GM06990 (cell line): ENCODE results near the gene ASH1L.

Experiments used
- DNase-seq: peaks from one replicate; pipeline ENCODE4 v3.0.0-alpha.2; 2011; ENCODE audit not compliant: insufficient read length; ENCODE audit errors: extremely low read depth
- H3K27me3 ChIP-seq: replicated peaks from 2 replicates; pipeline ENCODE4 v1.6.0; 2011; ENCODE audit warnings: low read length; ENCODE audit not compliant: control insufficient read depth, insufficient read depth
- H3K36me3 ChIP-seq: 2 replicates; pipeline ENCODE4 v1.5.1; 2011; ENCODE audit warnings: low read length; ENCODE audit not compliant: control insufficient read depth, insufficient read depth
- H3K4me3 ChIP-seq: replicated peaks from 2 replicates; pipeline ENCODE4 v1.5.1; 2011; ENCODE audit warnings: low read depth, mild to moderate bottlenecking, control low read depth, low read length
- CTCF ChIP-seq: IDR thresholded peaks from 2 replicates; pipeline ENCODE4 v1.5.1; 2011; ENCODE audit warnings: low read length, control low read depth, mild to moderate bottlenecking, inconsistent platforms; ENCODE audit not compliant: insufficient read depth, poor library complexity, severe bottlenecking

Gene ASH1L

DNA sequence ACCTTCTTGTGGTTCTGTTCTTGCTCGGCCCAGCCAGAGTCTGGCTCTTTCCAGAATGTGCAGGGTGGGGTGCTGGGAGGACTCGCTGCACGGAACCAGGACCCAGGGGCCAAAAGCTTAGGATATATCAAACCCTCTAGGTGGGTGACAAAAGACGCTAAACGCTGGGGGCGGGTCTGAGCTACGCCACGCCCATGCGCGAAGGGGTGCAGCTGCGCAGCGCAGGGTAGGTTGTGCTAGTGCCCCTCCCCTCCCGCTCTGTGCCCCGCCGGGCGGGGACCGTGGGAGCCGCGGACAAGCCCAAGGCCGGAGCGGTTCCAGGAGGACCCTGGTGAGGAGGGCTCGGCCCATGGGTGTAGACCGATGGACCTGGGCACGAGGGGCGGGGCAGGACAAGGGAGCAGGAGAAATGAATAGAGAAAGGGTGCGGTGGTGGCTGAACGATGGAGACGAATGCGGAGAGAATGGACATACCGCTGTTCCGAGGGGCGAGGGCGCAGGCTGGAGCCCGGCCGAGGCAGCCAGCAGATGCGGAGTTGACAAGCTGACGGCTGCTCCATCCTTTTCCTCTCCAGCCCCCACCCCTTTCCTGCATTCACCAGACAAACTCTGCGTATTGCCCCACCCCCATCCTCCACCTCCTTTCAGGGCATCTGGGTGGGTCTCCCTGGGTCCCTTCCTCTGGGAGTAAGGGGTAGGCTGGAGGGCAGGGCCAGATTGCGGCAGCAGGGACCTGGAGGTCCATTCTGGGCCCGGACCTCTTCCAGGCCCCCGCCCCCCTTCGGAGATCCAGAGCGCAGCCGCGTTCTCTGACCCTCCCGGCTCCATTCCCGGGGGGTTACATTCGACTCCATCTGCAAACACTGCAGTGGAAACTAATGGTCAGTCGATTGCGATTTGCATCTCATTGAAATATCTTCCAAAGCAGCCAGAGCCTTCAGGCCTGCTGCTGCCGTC, 241.7 kb downstream of the ASH1L start, which contains the start of gene RUSC1:
Gene RUSC1 (plus strand): TSS at position 234 of the 957 bp plus-strand sequence. CDS start 880 bp downstream, outside the sequence.
- DNase-seq: peak; percentile 79
- Histone ChIP-seq H3K27me3 (no peaks in the 10 kb centered on the region), H3K36me3 (peaks cover 14% of the 10 kb centered on the region), H3K4me3 (no peak within 1 kb of the TSS)
- TF ChIP-seq CTCF: no peak

DNA sequence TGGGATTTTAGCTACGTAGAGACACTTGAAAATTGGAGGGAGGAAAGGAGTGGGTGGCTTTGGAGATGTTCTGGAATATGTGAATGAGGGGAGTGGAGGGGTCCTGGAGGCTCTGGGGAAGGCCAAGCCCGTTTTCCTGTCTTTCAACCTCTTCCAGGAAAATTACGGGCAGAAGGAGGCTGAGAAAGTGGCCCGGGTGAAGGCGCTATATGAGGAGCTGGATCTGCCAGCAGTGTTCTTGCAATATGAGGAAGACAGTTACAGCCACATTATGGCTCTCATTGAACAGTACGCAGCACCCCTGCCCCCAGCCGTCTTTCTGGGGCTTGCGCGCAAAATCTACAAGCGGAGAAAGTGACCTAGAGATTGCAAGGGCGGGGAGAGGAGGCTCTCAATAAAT, 242.4 kb downstream of the ASH1L start:
- H3K36me3 ChIP-seq: peaks cover 14% of the 10 kb centered on the region
- DNase-seq: no peak
- H3K4me3 ChIP-seq: no peak overlapping the region
- H3K27me3 ChIP-seq: no peaks in the 10 kb centered on the region
- TF ChIP-seq CTCF: no peak

DNA sequence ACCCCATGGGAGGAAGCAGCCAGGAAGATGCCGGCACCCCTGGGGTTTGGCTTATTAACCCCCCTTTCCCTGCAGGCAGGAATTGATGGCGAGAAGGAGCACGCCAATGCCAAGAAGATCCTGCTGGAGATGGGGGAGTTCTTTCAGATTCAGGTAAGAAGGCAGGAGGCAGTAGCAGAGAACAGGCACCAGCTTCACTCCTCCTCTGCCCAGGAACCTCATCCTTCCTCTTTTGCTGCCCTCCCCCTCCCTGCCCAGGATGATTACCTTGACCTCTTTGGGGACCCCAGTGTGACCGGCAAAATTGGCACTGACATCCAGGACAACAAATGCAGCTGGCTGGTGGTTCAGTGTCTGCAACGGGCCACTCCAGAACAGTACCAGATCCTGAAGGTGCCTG, 243.1 kb downstream of the ASH1L start:
- no peaks in the 10 kb centered on the region for H3K27me3 ChIP-seq
- no peak overlapping the region for H3K4me3 ChIP-seq
- no peak for DNase-seq
- no peak for TF ChIP-seq CTCF
- peaks cover 17% of the 10 kb centered on the region for H3K36me3 ChIP-seq

GRCh38 chr1:155318082-155318481, 244.5 kb downstream of the ASH1L start:
- Histone ChIP-seq H3K4me3 (no peak overlapping the region), H3K36me3 (peaks cover 19% of the 10 kb centered on the region), H3K27me3 (no peaks in the 10 kb centered on the region)
- no peak for DNase-seq
- no peak for TF ChIP-seq CTCF

- DNase-seq: no peak
- Histone ChIP-seq H3K36me3 (peaks cover 24% of the 10 kb centered on the region), H3K27me3 (no peaks in the 10 kb centered on the region), H3K4me3 (no peak overlapping the region)
- no peak for TF ChIP-seq CTCF
These were observed 245.7 kb downstream of the ASH1L start for GRCh38 chr1:155316922-155317321.
